ENCODE results near the gene ESR1. TPM values are rescaled to one million over a fixed set of nuclear protein-coding genes. Genes with fewer than 3 reads are reported as not detected.
"Not testable (repeated sequence)": the region's sequence is repeated elsewhere in the genome, so short reads cannot be mapped to it uniquely, and the experiment has no call there.

The ESR1 gene
- polyA plus RNA-seq, 1 donor (not counting 4 experiments of a cell fraction or from before 2014, with no cell fraction given) = 0.22 TPM

- DNase-seq (ENCODE audit: low read depth, low spot score) = no peak
- Histone ChIP-seq H3K4me3 (ENCODE audit: control insufficient read depth in 2 of 3, extremely low read depth in 1 of 3, insufficient read depth in 2 of 3, low read depth in 1 of 3, low read length in 3 of 3) (no peak overlapping the region), H3K27ac (ENCODE audit: control insufficient read depth, insufficient read depth, low read length) (no peak overlapping the region), H3K9ac (ENCODE audit: control insufficient read depth, extremely low read depth, insufficient read depth, low read length) (no peak overlapping the region), H3K9me1 (ENCODE audit: control insufficient read depth, extremely low read depth, insufficient read depth, low read length) (no peaks in the 10 kb centered on the region), H4K20me1 (ENCODE audit: control insufficient read depth, extremely low read depth, insufficient read depth, low read length) (no peaks in the 10 kb centered on the region), H3K79me2 (ENCODE audit: control insufficient read depth, insufficient read depth, low read length) (no peaks in the 10 kb centered on the region), H3K4me2 (ENCODE audit: control insufficient read depth, extremely low read depth, insufficient read depth, low read depth, low read length) (no peak overlapping the region), H3K4me1 (ENCODE audit: control insufficient read depth, extremely low read depth, insufficient read depth, low read length) (no peaks in the 10 kb centered on the region), H3K9me3 (ENCODE audit: control insufficient read depth, low read depth, low read length) (no peaks in the 10 kb centered on the region), H2AFZ (ENCODE audit: control insufficient read depth, low read length) (no peak overlapping the region), H3K27me3 (ENCODE audit: control insufficient read depth, extremely low read depth, insufficient read depth, low read length) (no peaks in the 10 kb centered on the region), H3K36me3 (ENCODE audit: control insufficient read depth in 2 of 2, extremely low read depth in 1 of 2, insufficient read depth in 2 of 2, low read length in 2 of 2) (no peaks in the 10 kb centered on the region)
- dilution Hi-C loops (cut with MboI; ENCODE audit: extremely low pct_ligation_motif_present, low sequenced_read_pairs) = no loop called here
- no peak for FAIRE-seq
- TF ChIP-seq CTCF (optimal IDR thresholded peaks at IDR 0.05 in 1 of 3, IDR thresholded peaks at IDR 0.05 in 1 of 3, conservative IDR thresholded peaks at IDR 0.05 in 1 of 3; ENCODE audit: extremely low read depth in 1 of 3, insufficient read depth in 2 of 3, low read length in 3 of 3) (no peak), EZH2 (IDR thresholded peaks at IDR 0.05; ENCODE audit: low read length) (no peak)
Observed at GRCh38 chr6:151963001-151963400, 155.5 kb downstream of the ESR1 start.

- H3K27me3 ChIP-seq (ENCODE audit: control insufficient read depth, extremely low read depth, insufficient read depth, low read length); H3K4me3 ChIP-seq (ENCODE audit: control insufficient read depth in 2 of 3, extremely low read depth in 1 of 3, insufficient read depth in 2 of 3, low read depth in 1 of 3, low read length in 3 of 3); dilution Hi-C loops (cut with MboI; ENCODE audit: extremely low pct_ligation_motif_present, low sequenced_read_pairs); H3K4me2 ChIP-seq (ENCODE audit: control insufficient read depth, extremely low read depth, insufficient read depth, low read depth, low read length); H3K9me1 ChIP-seq (ENCODE audit: control insufficient read depth, extremely low read depth, insufficient read depth, low read length); H2AFZ ChIP-seq (ENCODE audit: control insufficient read depth, low read length); H3K27ac ChIP-seq (ENCODE audit: control insufficient read depth, insufficient read depth, low read length); H3K36me3 ChIP-seq (ENCODE audit: control insufficient read depth in 2 of 2, extremely low read depth in 1 of 2, insufficient read depth in 2 of 2, low read length in 2 of 2); H4K20me1 ChIP-seq (ENCODE audit: control insufficient read depth, extremely low read depth, insufficient read depth, low read length); H3K79me2 ChIP-seq (ENCODE audit: control insufficient read depth, insufficient read depth, low read length); H3K9ac ChIP-seq (ENCODE audit: control insufficient read depth, extremely low read depth, insufficient read depth, low read length); FAIRE-seq; H3K9me3 ChIP-seq (ENCODE audit: control insufficient read depth, low read depth, low read length); DNase-seq (ENCODE audit: low read depth, low spot score); H3K4me1 ChIP-seq (ENCODE audit: control insufficient read depth, extremely low read depth, insufficient read depth, low read length): not testable (repeated sequence)
Observed at GRCh38 chr6:151964412-151964811, 156.9 kb downstream of the ESR1 start.

- FAIRE-seq = no peak
- no peak for TF ChIP-seq EZH2 (IDR thresholded peaks at IDR 0.05; ENCODE audit: low read length)
- no peak for TF ChIP-seq CTCF (optimal IDR thresholded peaks at IDR 0.05 in 1 of 3, IDR thresholded peaks at IDR 0.05 in 1 of 3, conservative IDR thresholded peaks at IDR 0.05 in 1 of 3; ENCODE audit: extremely low read depth in 1 of 3, insufficient read depth in 2 of 3, low read length in 3 of 3)
- H4K20me1 ChIP-seq (ENCODE audit: control insufficient read depth, extremely low read depth, insufficient read depth, low read length) = no peaks in the 10 kb centered on the region
- H2AFZ ChIP-seq (ENCODE audit: control insufficient read depth, low read length) = no peak overlapping the region
- H3K79me2 ChIP-seq (ENCODE audit: control insufficient read depth, insufficient read depth, low read length) = no peaks in the 10 kb centered on the region
- H3K9ac ChIP-seq (ENCODE audit: control insufficient read depth, extremely low read depth, insufficient read depth, low read length) = no peak overlapping the region
- no peak for DNase-seq (ENCODE audit: low read depth, low spot score)
- no peak overlapping the region for H3K4me3 ChIP-seq (ENCODE audit: control insufficient read depth in 2 of 3, extremely low read depth in 1 of 3, insufficient read depth in 2 of 3, low read depth in 1 of 3, low read length in 3 of 3)
- no peak overlapping the region for H3K4me2 ChIP-seq (ENCODE audit: control insufficient read depth, extremely low read depth, insufficient read depth, low read depth, low read length)
- H3K27ac ChIP-seq (ENCODE audit: control insufficient read depth, insufficient read depth, low read length) = no peak overlapping the region
- no peaks in the 10 kb centered on the region for H3K27me3 ChIP-seq (ENCODE audit: control insufficient read depth, extremely low read depth, insufficient read depth, low read length)
- H3K36me3 ChIP-seq (ENCODE audit: control insufficient read depth in 2 of 2, extremely low read depth in 1 of 2, insufficient read depth in 2 of 2, low read length in 2 of 2) = no peaks in the 10 kb centered on the region
- dilution Hi-C loops (cut with MboI; ENCODE audit: extremely low pct_ligation_motif_present, low sequenced_read_pairs) = no loop called here
- H3K9me3 ChIP-seq (ENCODE audit: control insufficient read depth, low read depth, low read length) = no peaks in the 10 kb centered on the region
- H3K9me1 ChIP-seq (ENCODE audit: control insufficient read depth, extremely low read depth, insufficient read depth, low read length) = no peaks in the 10 kb centered on the region
- no peaks in the 10 kb centered on the region for H3K4me1 ChIP-seq (ENCODE audit: control insufficient read depth, extremely low read depth, insufficient read depth, low read length)
Observed at GRCh38 chr6:151974061-151974617, 166.7 kb downstream of the ESR1 start.

Measured in keratinocyte (primary cell).